Measurements from ENCODE around the gene EXOC3L2. TPM values are rescaled to one million over a fixed set of nuclear protein-coding genes. Genes with fewer than 3 reads are reported as not detected.

The EXOC3L2 gene
- total RNA-seq, 1 experiment from 2014 or later, result not detected

- ChIA-PET RAD21 (ENCODE audit: low non-redundant PET in 1 of 2, low total read pairs in 2 of 2, uncharacterized antibody in 2 of 2, unreplicated experiment in 2 of 2) (interaction anchor here in 1 of 2 experiments (0.6 kb wide), 2 partner anchors 46 to 1761 kb away, joined by 3 to 4 read pairs; no protein-coding TSS in a partner anchor), POLR2A (interaction anchor here (1.3 kb wide), 1 partner anchor 158 kb away, joined by 3 read pairs; no protein-coding TSS in a partner anchor), CTCF (interaction anchor here (0.8 to 2.2 kb wide), 6 partner anchors 20 to 229 kb away, joined by 3 to 4 read pairs (median 4); partner anchors contain the start of gene BLOC1S3)
- Histone ChIP-seq H3K4me3 (replicated peaks in 1 of 2; ENCODE audit: low read depth in 1 of 2, low read length in 2 of 2) (no peak overlapping the region), H3K4me2 (ENCODE audit: low read length) (no peak overlapping the region; the same call in 1 of the 2 replicates), H3K36me3 (ENCODE audit: control insufficient read depth in 1 of 2, insufficient read depth in 2 of 2, low read length in 2 of 2) (no peaks in the 10 kb centered on the region), H3K27me3 (ENCODE audit: insufficient read depth, low read length) (no peaks in the 10 kb centered on the region), H3K9me2 (ENCODE audit: insufficient read depth) (no peaks in the 10 kb centered on the region), H3K9ac (ENCODE audit: low read length) (no peak overlapping the region), H3K4me1 (ENCODE audit: control insufficient read depth in 1 of 2, insufficient read depth in 2 of 2, low read length in 2 of 2) (peaks cover 13 to 31% of the 10 kb centered on the region in 2 experiments; a peak in 3 of 4 replicates), H3K9me3 (ENCODE audit: control insufficient read depth in 1 of 2, insufficient read depth in 1 of 2, low read depth in 1 of 2, low read length in 2 of 2) (no peaks in the 10 kb centered on the region), H3K27ac (ENCODE audit: low read depth, low read length) (no peak overlapping the region), H2AFZ (ENCODE audit: low read depth, low read length, poor library complexity, severe bottlenecking) (peak overlapping the region; percentile 94), H3K79me2 (ENCODE audit: insufficient read depth, low read length) (peaks cover 30% of the 10 kb centered on the region), H4K20me1 (ENCODE audit: insufficient read depth) (no peaks in the 10 kb centered on the region)
- BruUV-seq (replicated peaks), result no TSS peak
- intact Hi-C loops (cut with micrococcal nuclease), result loop anchor here (2.0 to 10.0 kb wide), 3 partner anchors 65 to 232 kb away; no protein-coding TSS in a partner anchor
- TF ChIP-seq SP1 (IDR thresholded peaks at IDR 0.05; ENCODE audit: low read depth) (no peak), CEBPB (IDR thresholded peaks at IDR 0.05; ENCODE audit: low read depth) (no peak), CBX3 (IDR thresholded peaks at IDR 0.05; ENCODE audit: low read depth) (no peak), ZBTB33 (IDR thresholded peaks at IDR 0.05; ENCODE audit: extremely low read depth, insufficient replicate concordance, low read length) (no peak), ATF3 (IDR thresholded peaks at IDR 0.05) (no peak), EZH2phosphoT487 (IDR thresholded peaks at IDR 0.05; ENCODE audit: borderline replicate concordance) (no peak), CTCF (IDR thresholded peaks at IDR 0.05 in 2 of 3, conservative IDR thresholded peaks at IDR 0.05 in 1 of 3; ENCODE audit: borderline replicate concordance in 1 of 3, insufficient read depth in 1 of 3, low read depth in 2 of 3, low read length in 2 of 3) (no peak), SIN3A (IDR thresholded peaks at IDR 0.05; ENCODE audit: low read depth) (no peak), POLR2A (IDR thresholded peaks at IDR 0.05; ENCODE audit: borderline replicate concordance, extremely low read depth, insufficient read depth, insufficient read length) (no peak), MAX (IDR thresholded peaks at IDR 0.05) (no peak), JUND (IDR thresholded peaks at IDR 0.05) (no peak)
- DNase-seq (ENCODE audit: low read depth, low spot score) (no peak), ATAC-seq (no peak)
Measured at GRCh38 chr19:45249261-45250033, 4.2 kb upstream of the EXOC3L2 start.

All from HCT116 (cell line).